ENCODE data around the gene WDFY4. TPM values are rescaled to one million over a fixed set of nuclear protein-coding genes. Genes with fewer than 3 reads are reported as not detected.

WDFY4 gene
- polyA plus RNA-seq, 1 donor from 2014 or later: not detected

DNA sequence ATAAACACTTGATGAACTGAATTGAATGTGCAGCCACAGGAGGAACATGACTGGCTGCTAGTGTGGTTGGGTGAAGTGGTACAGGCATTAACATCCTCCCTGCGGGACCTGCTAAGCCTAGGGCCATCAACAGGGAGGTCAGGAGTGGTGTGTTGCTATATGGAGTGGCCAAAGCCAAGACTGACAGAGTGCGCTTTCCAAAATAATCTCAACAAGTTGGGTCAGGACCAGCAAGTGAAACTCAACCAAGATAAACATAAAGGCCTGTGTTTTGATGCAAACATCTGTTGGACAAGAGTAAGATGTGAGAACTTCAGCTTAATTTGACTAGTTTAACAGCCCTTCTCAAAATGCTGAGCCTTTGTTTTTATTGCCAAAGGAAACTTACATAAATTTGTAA, 97.7 kb downstream of the WDFY4 start:
- H3K9me2 ChIP-seq (ENCODE audit: insufficient read depth, low read length): no peaks in the 10 kb centered on the region
- no peak overlapping the region for H3K4me3 ChIP-seq (ENCODE audit: low read length)
- no peaks in the 10 kb centered on the region for H3K27me3 ChIP-seq (ENCODE audit: insufficient read depth, low read depth, low read length)
- H3K9me3 ChIP-seq (ENCODE audit: low read length): no peaks in the 10 kb centered on the region
- no peaks in the 10 kb centered on the region for H3F3A ChIP-seq (ENCODE audit: insufficient read depth, low read length, poor library complexity, severe bottlenecking)
- no peaks in the 10 kb centered on the region for H3K79me2 ChIP-seq (replicated peaks; ENCODE audit: insufficient read depth, low read length)
- no peak overlapping the region for H3K9ac ChIP-seq (ENCODE audit: low read length)
- H3K36me3 ChIP-seq (ENCODE audit: insufficient read depth, low read length): no peaks in the 10 kb centered on the region
- no peak overlapping the region for H3K4me2 ChIP-seq (ENCODE audit: low read length)
- H4K20me1 ChIP-seq (ENCODE audit: insufficient read depth): no peaks in the 10 kb centered on the region
- no peak for TF ChIP-seq MXI1 (conservative IDR thresholded peaks at IDR 0.05; ENCODE audit: poor library complexity, severe bottlenecking)
- TF ChIP-seq, protein P1, sequence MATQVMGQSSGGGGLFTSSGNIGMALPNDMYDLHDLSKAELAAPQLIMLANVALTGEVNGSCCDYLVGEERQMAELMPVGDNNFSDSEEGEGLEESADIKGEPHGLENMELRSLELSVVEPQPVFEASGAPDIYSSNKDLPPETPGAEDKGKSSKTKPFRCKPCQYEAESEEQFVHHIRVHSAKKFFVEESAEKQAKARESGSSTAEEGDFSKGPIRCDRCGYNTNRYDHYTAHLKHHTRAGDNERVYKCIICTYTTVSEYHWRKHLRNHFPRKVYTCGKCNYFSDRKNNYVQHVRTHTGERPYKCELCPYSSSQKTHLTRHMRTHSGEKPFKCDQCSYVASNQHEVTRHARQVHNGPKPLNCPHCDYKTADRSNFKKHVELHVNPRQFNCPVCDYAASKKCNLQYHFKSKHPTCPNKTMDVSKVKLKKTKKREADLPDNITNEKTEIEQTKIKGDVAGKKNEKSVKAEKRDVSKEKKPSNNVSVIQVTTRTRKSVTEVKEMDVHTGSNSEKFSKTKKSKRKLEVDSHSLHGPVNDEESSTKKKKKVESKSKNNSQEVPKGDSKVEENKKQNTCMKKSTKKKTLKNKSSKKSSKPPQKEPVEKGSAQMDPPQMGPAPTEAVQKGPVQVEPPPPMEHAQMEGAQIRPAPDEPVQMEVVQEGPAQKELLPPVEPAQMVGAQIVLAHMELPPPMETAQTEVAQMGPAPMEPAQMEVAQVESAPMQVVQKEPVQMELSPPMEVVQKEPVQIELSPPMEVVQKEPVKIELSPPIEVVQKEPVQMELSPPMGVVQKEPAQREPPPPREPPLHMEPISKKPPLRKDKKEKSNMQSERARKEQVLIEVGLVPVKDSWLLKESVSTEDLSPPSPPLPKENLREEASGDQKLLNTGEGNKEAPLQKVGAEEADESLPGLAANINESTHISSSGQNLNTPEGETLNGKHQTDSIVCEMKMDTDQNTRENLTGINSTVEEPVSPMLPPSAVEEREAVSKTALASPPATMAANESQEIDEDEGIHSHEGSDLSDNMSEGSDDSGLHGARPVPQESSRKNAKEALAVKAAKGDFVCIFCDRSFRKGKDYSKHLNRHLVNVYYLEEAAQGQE (IDR thresholded peaks at IDR 0.05; ENCODE audit: borderline replicate concordance): no peak
- TF ChIP-seq, protein P2, sequence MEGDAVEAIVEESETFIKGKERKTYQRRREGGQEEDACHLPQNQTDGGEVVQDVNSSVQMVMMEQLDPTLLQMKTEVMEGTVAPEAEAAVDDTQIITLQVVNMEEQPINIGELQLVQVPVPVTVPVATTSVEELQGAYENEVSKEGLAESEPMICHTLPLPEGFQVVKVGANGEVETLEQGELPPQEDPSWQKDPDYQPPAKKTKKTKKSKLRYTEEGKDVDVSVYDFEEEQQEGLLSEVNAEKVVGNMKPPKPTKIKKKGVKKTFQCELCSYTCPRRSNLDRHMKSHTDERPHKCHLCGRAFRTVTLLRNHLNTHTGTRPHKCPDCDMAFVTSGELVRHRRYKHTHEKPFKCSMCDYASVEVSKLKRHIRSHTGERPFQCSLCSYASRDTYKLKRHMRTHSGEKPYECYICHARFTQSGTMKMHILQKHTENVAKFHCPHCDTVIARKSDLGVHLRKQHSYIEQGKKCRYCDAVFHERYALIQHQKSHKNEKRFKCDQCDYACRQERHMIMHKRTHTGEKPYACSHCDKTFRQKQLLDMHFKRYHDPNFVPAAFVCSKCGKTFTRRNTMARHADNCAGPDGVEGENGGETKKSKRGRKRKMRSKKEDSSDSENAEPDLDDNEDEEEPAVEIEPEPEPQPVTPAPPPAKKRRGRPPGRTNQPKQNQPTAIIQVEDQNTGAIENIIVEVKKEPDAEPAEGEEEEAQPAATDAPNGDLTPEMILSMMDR (IDR thresholded peaks at IDR 0.05; ENCODE audit: poor library complexity, severe bottlenecking): no peak
- no peak for TF ChIP-seq EZH2 (IDR thresholded peaks at IDR 0.05; ENCODE audit: borderline replicate concordance, insufficient read depth, low read length, poor library complexity, severe bottlenecking)
- no peak for TF ChIP-seq RAD21 (conservative IDR thresholded peaks at IDR 0.05)
- no peak for TF ChIP-seq EP300 (conservative IDR thresholded peaks at IDR 0.05; ENCODE audit: poor library complexity, severe bottlenecking)
- TF ChIP-seq POLR2AphosphoS5 (IDR thresholded peaks at IDR 0.05): no peak
- no peak for TF ChIP-seq SMC3 (conservative IDR thresholded peaks at IDR 0.05; ENCODE audit: poor library complexity)
- TF ChIP-seq TAF1 (IDR thresholded peaks at IDR 0.05; ENCODE audit: low read depth): no peak
- no peak overlapping the region for H2AFZ ChIP-seq (ENCODE audit: low read depth, low read length)
- H3K27ac ChIP-seq (ENCODE audit: low read length): no peak overlapping the region

DNA sequence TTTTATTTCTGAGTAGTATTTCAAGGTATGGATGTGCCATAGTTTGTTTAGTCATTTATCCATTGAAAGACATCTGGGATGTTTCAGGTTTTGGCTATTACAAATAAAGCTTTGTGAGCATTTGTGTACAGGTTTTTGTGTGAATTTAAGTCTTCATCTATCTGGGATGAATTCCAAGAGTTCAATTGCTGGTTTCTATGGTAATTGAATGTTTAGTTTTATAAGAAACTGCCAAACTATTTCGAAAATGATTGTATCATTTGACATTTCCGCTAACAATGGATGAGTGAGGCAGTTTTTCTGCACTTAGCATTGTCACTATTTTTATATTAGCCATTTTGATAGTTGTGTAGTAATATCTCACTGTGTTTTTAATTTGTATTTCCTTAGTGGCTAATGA, 99.4 kb downstream of the WDFY4 start:
- Histone ChIP-seq H3K9me3 (ENCODE audit: low read length) (no peaks in the 10 kb centered on the region), H3F3A (ENCODE audit: insufficient read depth, low read length, poor library complexity, severe bottlenecking) (no peaks in the 10 kb centered on the region), H3K9ac (ENCODE audit: low read length) (no peak overlapping the region), H4K20me1 (ENCODE audit: insufficient read depth) (no peaks in the 10 kb centered on the region), H3K9me2 (ENCODE audit: insufficient read depth, low read length) (no peaks in the 10 kb centered on the region), H3K4me3 (ENCODE audit: low read length) (no peak overlapping the region), H3K27me3 (ENCODE audit: insufficient read depth, low read depth, low read length) (no peaks in the 10 kb centered on the region), H2AFZ (ENCODE audit: low read depth, low read length) (no peak overlapping the region), H3K79me2 (replicated peaks; ENCODE audit: insufficient read depth, low read length) (no peaks in the 10 kb centered on the region), H3K36me3 (ENCODE audit: insufficient read depth, low read length) (no peaks in the 10 kb centered on the region), H3K4me2 (ENCODE audit: low read length) (no peak overlapping the region), H3K27ac (ENCODE audit: low read length) (no peak overlapping the region)
- TF ChIP-seq, protein P1 (IDR thresholded peaks at IDR 0.05; ENCODE audit: borderline replicate concordance): no peak
